Esophagus muscularis mucosa (tissue), 3 donors: ENCODE measurements around the gene PAK5.

Experiments
- CTCF ChIP-seq, 3 experiments: fragments of 200-600 bp in 2 of 3; fragments of 450-650 bp in 1 of 3; sonication (generic) in 2 of 3; IDR thresholded peaks; one replicate each; pipeline ENCODE4 v1.5.1; 2017 to 2019; ENCODE audit warnings: antibody characterized with exemption in 3 of 3, mild to moderate bottlenecking in 2 of 3, moderate library complexity in 1 of 3
- POLR2A ChIP-seq: fragments of 450-650 bp; IDR thresholded peaks from one replicate; pipeline ENCODE4 v1.6.1; 2017; ENCODE audit warnings: antibody characterized with exemption, moderate library complexity, mild to moderate bottlenecking, low read depth
- POLR2AphosphoS5 ChIP-seq, 2 donors: sonication (generic); formaldehyde crosslinking; IDR thresholded peaks; one replicate each; pipeline ENCODE4 v1.6.1; 2017; ENCODE audit warnings: antibody characterized with exemption in 2 of 2

- TF ChIP-seq CTCF (IDR thresholded peaks at IDR 0.05) (no peak), POLR2AphosphoS5 (IDR thresholded peaks at IDR 0.05) (no peak), POLR2A (no peak)
These were observed 96.9 kb downstream of the PAK5 start for GRCh38 chr20:9741996-9742395.
